HG02884 (cell line): ENCODE measurements around the gene ALOX12B.

Experiments
- ATAC-seq: cut with Tn5 transposase; IDR thresholded peaks from one replicate; pipeline ENCODE4 v1.9.1; 2021; ENCODE audit warnings: mild to moderate bottlenecking, moderate library complexity; ENCODE audit not compliant: unreplicated experiment

Gene ALOX12B

GRCh38 chr17:8087075-8087951 is at the start of gene ALOX12B:
TSS of gene ALOX12B (minus strand) at chr17:8087716. CDS start at chr17:8087442, 274 bp downstream.
- no peak for ATAC-seq

- ATAC-seq = no peak
Observed at GRCh38 chr17:8133941-8134340, 46.4 kb upstream of the ALOX12B start.

GRCh38 chr17:8133399-8133798 is 45.9 kb upstream of the ALOX12B start:
- ATAC-seq = no peak

DNA sequence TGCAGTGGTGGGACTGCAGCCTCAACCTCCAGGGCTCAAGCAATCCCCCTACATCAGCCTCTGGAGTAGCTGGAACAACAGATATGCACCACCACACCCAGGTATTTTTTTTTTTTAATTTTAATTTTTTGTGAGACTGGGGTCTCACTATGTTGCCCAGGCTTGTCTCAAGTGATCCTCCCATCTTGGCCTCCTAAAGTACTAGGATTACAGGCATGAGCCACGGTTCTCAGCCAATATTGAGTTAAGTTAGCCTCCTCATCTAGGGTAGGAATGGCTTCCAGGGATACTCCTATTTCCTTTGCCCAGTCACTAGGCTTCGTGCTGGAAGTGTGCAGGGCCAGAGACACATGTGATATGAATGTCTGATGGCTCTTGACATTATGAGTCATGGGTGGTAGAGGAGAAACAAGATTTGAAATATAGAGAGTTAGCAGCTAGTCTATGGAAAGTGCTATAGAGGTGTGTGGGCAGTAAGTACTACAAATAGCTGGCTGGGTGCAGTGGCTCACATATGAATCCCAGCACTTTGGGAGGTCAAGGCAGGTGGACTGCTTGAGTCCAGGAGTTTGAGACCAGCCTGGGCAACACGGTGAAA is 44.4 kb upstream of the ALOX12B start:
- ATAC-seq = no peak

DNA sequence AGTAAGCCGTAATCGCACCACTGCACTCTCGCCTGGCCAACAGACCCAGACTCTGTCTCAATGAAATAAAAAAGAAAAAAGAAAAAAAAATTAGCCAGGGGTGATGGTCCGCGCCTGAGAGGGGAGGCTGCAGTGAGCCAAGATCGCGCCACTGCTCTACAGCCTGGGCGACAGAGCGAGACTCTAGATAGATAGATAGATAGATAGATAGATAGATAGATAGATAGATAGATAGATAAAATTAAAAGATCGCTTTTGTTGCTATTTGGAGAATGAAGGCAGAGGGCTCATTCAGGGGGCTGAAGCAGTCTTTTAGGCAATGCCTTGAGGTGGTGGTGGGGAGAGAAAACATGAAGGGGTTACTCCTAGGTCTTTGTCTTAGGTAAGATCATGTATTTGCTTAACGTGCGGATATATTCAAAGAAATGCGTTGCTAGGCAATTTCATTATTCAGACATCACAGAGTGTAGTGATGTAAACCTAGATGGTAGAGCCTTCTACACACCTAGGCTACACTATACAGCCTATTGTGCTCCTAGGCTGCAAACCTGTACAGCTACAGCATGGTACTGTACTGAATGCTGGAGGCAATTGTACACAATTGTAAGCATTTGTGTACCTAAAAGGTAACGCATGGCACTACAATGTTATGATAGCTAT is 40.7 kb upstream of the ALOX12B start:
- ATAC-seq = no peak

DNA sequence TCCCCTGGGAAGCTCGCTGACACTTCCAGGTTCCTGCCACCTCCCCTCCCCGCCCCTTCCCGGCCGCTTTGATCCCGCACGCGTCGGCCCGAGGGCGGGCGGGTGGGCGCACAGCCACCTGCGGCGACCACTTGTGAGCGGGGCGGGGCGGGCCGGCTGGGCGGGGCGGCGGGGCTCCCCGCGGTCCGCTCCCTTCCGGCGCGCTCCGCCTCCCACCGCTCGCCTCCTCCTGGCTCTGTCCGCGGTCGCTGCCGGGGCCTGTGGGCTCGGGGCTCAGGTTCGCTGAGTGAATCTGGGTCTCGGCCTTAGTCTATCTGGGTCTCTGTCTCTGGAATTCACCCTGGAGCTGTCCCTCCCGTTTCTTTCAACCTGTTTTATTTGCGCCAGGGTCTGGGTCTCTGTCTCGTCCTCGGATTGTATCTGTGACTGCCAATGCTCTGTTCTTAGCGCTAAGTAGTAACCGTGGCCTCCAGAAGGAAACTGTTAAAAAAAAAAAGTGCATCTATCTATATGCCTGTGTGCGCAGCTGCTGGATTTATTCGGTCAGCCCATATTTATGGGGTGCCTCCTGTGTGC is 39.1 kb upstream of the ALOX12B start:
- ATAC-seq = no peak

DNA sequence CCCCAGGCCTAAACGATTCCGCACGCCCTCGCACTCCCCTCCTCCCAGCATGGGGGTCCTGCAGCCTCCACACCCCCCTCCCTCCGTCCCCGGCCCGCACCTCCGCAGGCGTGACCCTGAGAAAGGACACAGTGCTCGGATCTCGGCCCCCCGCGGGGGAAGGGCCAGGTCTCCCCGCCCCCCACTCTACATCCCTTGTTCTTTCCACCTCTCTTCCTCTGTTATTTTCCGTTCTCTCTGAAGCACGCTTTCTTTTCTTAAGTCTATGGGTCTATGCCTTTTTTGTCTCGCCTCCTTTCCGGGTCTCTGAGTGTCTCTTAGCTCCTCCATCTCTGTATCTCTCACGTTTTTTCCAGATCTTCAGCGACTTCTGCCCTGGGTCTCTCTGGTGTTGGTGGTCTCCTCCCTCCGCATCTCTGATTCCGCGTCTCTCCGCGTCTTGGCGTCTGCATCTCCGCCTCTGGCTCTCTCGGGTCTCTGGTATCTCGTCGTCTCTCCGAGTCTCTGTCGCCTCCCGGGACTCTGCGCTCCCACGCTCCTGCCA is 38.5 kb upstream of the ALOX12B start:
- no peak for ATAC-seq

GRCh38 chr17:8125154-8125946 is 37.8 kb upstream of the ALOX12B start:
- ATAC-seq = no peak

- no peak for ATAC-seq
Observed at GRCh38 chr17:8124350-8125153, 37.0 kb upstream of the ALOX12B start.

GRCh38 chr17:8123695-8124349 is 36.3 kb upstream of the ALOX12B start, which contains the start of gene HES7:
TSS of gene HES7 (minus strand) at chr17:8124106. CDS start at chr17:8124084, 22 bp downstream.
- no peak for ATAC-seq

- no peak for ATAC-seq
Observed at GRCh38 chr17:8122924-8123694, 35.6 kb upstream of the ALOX12B start.

GRCh38 chr17:8122422-8122923 is 35.0 kb upstream of the ALOX12B start:
- no peak for ATAC-seq

DNA sequence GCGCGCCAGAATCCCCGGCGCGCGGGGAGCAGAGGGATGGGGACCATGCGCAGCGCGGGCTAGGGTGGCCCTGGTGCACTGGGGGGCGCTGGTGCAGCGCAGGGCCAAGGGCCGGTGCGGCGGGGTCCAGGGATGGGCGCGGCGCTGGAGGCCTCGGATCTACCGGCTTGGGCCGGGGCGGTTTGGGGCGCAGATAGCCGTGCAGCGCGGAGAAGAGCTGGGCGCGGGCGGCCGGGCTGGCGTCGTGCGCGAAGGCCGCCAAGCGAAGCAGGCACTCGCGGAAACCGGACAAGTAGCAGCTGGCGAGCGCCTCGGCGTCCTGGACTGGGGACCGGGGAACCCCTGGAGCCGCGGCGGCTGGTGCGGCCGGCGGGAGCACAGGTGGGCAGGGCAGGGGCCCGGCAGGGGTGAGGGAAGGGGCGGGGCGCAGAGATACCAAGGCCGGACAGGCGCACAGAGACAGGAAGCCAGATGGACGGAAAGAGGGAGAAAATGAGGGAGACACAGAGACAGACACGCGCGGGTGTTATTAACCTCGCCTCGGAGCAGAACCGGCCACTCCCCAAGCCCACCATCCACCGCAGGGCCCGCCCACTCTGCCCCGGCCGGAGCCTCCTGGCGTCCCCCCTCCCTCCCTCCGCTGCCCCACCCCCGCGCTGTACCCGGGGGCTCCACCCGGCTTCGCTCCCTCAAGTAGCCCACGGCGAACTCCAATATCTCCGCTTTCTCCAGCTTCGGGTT is 34.3 kb upstream of the ALOX12B start:
- no peak for ATAC-seq

GRCh38 chr17:8121407-8121680 is 33.8 kb upstream of the ALOX12B start:
- ATAC-seq = no peak

DNA sequence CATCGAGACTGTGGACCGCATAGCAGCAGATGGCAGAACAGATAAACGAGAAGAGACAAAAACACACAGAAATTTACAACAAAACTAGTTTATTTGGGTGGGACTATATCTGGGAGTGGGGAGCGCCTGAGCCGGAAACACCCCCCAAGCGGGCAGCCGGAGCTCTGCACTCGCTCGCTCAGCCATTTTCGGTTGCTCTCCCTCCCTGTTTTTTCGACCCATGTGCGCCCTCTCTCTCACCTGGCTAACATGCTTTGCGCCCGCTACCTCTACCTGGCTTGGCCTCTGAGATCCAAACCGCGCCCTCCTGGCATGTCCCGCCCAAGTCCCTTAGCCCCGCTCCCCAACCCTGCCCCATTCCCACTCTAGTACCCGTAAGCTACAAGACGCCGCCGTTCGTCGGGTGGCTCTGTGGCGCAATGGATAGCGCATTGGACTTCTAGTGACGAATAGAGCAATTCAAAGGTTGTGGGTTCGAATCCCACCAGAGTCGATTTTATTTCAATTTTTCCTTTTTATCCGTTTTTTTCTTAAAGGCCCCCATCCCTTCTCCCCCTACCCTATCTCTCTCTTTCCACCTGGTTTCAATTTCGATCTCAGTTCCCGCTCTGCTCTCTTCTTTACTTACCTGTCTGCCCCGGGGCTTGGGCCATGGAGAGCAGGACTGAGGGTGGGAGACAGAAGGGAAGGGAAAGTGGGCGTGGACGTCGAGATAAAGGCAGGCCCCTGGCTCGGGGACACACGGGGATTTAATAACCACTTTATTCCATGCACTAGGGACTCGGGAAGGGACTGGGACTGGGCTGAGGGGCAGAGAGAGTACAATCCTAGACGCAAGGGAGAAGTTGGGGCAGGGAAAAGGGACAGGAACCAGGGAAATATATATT is 33.2 kb upstream of the ALOX12B start:
- ATAC-seq = no peak
